HuH-7.5 (cell line): ENCODE measurements around the gene SYT2.
"Not testable (repeated sequence)": the region's sequence is repeated elsewhere in the genome, so short reads cannot be mapped to it uniquely, and the experiment has no call there.

Experiments used
- DNase-seq: peaks from one replicate; pipeline ENCODE4 v3.0.0; 2011; ENCODE audit warnings: low spot score

Gene SYT2

DNA sequence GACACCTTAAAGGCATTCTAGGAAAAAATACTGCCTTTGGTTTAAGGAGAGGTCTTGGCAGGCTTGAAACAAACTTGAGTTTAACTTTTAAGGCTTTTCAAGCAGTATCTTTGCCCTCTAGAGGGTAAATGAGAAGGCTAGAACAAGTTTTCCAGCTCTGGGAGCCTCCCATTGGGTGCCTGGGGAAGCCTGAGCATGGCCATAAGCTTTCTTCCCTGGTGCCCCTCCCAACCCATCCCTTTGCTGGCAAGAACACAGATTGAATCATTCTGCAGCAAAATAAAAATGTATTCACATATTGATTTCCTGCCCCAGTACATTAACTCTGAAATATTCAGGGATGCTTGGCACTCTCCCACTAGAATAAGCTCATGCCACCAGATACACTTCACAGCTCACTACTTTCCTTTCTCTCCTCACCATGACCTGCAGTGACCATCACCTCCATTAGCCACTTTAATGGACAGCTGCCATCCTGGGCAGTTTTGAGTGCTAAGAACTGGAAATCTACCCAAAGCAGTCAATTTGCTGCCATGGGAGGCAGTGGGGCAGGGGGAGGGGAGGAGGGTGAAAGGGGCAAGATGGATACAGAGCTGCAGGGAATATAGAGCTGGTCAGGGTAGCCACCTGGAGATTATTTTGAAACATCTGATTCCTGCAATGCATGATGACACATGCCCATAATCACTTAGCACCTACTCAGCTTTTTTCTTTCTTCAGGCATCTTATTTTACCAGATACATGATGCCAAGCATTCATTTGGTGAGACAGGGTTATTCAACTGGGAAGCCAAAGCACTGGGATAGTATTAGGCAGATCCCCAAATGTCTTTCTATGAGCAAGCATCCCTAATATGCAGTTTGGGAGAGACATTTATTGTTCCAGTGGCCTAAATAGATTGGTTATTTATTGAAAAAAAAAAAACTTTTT lies 140.6 kb downstream of the SYT2 start:
- no peak for DNase-seq

DNA sequence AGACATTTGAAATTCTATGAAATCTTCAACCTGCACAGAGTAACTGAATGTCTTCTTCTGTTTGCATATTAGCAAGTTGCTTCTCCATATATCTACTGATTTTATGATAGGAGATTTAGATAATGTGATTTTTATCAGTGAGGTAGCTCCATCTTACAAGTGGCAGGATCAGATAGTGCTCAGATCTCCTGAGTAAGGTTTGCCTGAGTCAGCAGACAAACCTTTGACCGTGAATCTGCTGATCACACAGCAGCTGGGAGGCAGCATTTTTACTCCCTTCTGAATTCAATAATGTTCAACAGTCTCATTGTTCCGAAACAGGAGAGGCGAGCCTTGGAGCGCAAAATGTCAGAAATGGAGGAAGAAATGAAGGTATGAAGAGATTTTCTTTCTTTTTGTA lies 141.4 kb downstream of the SYT2 start:
- no peak for DNase-seq

DNA sequence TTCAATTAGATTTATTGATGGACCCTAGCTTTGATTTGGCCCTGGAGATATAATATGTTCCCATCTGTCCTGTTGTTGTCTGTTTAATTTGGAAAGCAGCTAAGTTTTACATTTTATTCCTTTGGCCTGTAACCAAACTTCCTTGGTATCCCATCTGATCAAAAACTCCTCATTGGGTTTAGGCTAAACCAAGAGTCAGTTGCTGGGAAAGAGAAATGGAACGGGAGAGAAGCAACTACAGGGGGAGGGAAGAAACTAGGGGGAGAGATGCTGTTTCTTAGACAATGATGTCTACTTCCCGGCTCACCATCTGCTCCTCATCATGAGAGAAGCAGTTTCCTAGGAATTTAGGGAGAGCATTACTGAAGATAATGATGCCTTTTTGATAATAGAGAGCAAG lies 141.8 kb downstream of the SYT2 start:
- DNase-seq, result no peak

DNA sequence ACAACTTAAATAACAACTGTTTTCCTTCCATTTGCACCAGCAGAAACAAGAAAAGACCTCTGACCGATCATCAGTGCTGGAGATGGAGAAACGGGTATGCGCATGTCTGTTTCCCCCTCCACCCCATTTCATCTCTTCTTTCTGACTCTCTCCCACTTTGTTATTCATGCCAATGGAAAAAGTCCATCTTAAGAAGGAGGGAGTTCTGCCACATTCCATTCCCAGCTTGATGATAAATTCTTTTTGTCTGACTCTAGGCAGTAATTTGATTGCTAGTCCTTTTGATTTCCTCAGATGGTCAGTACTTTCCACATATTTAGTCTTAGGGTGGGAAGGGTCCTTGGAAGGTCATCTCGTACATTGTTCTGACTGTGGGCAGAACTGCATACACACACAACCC lies 142.5 kb downstream of the SYT2 start:
- no peak for DNase-seq

GRCh38 chr1:202565890-202566602 lies 144.2 kb downstream of the SYT2 start:
- no peak for DNase-seq

- DNase-seq, result no peak
These were observed 145.2 kb downstream of the SYT2 start for GRCh38 chr1:202564958-202565495.

- DNase-seq, result no peak
These were observed 146.4 kb downstream of the SYT2 start for GRCh38 chr1:202563818-202564217.

DNA sequence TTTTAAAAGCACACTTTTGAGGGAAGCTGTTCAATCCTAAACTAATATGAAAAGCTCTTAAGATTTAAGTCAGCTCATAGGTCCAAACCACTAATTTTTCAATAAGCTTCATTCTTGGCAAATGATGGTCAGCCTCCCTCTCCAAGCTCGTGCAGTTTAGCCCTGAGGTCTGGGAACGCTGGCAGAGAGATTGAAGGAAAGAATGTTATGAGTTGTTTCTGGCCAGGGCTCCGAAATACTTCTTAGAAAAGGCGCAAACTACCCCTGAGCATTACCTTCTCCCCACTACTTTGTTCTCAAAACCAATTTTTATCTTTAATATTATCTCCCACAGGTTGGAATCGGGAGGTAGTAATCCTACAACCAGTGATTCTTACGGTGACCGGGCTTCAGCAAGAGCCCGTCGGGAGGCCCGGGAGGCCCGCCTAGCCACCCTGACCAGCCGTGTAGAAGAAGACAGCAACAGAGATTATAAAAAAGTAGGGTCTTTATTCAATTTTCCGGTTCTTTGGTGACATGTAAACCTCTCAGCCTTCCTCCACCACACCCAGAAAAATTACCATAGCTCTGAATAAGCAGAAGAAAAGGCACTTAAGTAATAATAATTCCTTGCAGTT lies 147.7 kb downstream of the SYT2 start:
- DNase-seq, result no peak

- DNase-seq, result no peak
These were observed 148.4 kb downstream of the SYT2 start for GRCh38 chr1:202561726-202562443.

DNA sequence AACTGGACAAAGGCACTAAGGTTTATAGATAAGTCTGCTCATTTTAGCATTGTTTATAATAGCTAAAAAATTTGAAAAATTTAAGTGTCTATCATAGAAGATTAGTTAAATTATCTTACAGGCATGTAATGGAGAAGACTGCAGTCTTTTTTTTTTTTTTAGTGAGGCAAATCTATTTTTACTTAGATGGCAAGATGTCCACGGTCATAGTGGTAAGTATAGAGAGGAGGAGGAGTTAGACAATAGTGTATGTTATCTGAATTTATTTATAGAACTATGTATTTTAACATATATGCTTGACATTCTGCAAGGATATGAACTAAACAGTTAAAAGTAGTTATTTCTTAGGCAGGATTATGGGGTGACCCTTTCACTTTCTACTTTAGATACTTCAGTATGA lies 149.0 kb downstream of the SYT2 start:
- DNase-seq, result no peak

DNA sequence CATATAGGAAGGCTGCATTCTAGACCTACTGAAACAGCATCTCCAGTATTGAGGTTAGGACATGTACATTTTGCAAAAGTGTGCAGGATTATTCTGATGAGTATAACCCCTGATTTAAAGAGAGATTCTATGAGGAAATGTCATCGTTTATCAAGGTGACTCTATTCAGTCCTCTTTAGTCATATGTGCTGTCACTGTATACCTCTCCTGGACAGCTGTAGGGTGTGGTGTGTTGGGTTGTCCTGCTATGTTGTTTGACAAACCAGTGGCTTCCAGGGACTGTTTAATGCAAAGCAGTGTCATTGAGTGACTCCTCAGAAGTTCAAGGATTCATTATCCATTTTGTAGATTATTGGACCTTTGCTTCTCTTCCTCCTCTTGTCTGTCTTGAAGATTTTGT lies 152.6 kb downstream of the SYT2 start:
- DNase-seq, result not testable (repeated sequence)

DNA sequence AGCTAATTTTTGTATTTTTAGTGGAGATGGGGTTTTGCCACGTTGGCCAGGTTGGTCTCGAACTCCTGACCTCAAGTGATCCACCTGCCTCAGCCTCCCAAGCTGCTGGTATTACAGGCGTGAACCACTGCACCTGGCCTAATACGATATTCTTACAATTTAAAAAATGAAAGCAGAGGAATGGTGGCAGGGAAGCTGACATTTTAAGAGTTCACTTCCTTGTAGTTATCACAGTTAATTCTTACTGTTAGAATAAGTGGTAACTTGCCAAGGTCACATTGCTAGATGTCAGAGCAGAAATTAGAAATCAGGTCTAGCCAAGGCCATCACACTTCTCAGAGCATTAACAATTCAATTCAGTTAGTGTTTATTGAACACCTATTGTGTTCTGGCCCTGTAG lies 154.2 kb downstream of the SYT2 start:
- not testable (repeated sequence) for DNase-seq

DNA sequence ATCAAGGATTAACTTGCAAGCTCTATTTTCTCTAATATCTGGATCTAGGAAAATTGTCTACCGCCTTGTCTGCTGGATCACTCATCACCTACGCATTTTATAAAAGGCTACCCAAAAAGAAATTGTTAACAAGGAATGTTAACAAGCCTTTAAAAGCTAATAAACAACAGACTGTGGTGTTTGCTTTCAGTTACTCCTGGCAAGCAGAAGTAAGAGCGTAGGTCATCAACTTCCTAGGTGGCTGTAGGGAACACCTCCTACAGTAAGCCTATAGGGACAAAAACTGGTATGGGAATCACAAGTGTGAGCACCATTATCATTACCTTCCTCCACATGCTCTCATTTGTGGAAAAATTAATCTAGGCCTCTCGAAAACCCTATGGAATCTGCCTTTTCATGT lies 155.6 kb downstream of the SYT2 start:
- not testable (repeated sequence) for DNase-seq

- DNase-seq, result no peak
These were observed 156.7 kb downstream of the SYT2 start for GRCh38 chr1:202553560-202554038.

- DNase-seq, result not testable (repeated sequence)
These were observed 157.2 kb downstream of the SYT2 start for GRCh38 chr1:202553078-202553477.

DNA sequence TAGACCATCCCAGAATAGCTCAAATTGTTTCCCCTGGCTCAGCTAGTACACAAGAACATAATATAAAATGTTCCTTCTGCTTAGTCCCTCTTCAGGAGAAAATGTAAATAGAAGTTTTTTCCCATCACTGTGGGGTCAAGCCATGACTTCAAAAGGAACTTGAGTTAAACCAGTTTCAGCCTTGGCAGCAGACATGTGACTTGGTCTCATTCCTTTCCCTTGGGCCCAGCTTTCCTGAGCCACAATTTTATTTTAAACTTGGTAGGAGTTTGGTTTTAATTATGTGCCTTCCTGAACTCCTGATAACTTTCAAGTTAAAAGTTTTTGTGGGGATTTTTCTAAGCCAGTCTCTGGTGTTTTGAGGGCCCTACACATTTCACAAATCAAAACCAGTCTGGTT lies 157.6 kb downstream of the SYT2 start:
- DNase-seq, result not testable (repeated sequence)

DNA sequence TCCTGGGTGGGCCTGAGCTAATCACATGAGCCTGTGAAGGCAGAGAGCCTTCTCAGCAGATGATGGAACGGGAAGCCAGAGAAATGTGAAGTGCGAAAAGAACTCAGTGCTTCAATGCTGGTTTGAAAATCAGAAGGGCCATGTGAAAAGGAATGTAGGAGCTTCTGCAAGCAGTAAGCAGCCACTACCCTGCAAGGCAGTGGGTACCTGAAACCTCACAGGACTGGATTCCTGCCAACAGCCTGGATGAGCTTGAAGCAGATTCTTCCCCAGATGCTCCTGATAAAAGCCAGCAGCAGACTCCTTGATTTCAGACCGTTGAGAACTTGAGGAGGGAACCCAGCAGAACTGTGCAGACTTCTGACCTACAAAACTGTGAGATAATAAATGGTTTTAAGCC lies 158.6 kb downstream of the SYT2 start:
- DNase-seq, result no peak

DNA sequence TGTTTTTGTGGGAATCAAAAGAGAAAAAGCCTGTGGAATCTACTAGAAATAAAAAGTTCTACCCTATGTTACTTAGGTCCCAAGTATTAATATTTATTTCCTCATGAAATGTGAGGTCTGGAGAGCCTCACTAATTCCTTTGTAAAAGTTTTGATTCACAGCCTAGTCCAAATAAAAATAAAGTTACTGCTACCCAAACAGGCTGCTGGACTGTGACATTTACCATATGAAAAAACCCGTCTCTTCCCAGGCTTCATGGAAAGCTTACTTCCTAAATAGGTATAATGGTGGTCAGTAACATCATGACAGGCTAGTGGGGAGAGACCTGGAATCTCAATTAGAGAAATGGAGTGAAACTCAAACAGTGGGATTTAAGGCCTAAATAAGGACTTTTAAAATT lies 160.2 kb downstream of the SYT2 start:
- DNase-seq, result not testable (repeated sequence)

GRCh38 chr1:202547215-202547614 lies 163.0 kb downstream of the SYT2 start:
- no peak for DNase-seq

GRCh38 chr1:202546796-202547195 lies 163.5 kb downstream of the SYT2 start:
- DNase-seq, result not testable (repeated sequence)

DNA sequence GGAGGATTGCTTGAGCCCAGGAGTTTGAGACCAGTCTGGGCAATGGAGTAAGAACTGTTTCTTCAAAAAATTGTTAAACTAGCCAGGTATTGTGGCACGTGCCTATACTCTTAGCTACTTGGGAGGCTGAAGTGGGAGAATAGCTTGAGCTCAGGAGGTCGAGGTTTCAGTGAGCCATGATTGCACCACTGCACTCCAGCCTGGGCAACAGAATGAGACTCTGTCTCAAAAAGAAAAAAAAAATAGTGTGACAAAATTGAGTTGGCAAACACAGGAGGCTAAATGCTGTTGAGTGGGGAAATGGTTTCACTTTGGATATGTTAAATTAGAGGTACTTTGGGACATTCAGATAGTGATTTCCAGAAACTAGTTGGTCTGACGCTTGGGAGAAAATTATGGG lies 163.9 kb downstream of the SYT2 start:
- DNase-seq, result not testable (repeated sequence)
